B cell (primary cell): ENCODE data around the gene UCHL1.

ENCODE experiments used
- CTCF ChIP-seq: fragments of 200-600 bp; IDR thresholded peaks from one replicate; pipeline ENCODE4 v1.8.0; 2022; ENCODE audit warnings: antibody characterized with exemption, mild to moderate bottlenecking
- EZH2 ChIP-seq: IDR thresholded peaks from 2 replicates; pipeline ENCODE4 v1.6.1; 2012; ENCODE audit warnings: borderline replicate concordance, low read depth, mild to moderate bottlenecking, moderate library complexity, low read length; ENCODE audit not compliant: insufficient read depth, poor library complexity, severe bottlenecking

GRCh38 chr4:41256740-41257256 lies at the start of gene UCHL1:
- TF ChIP-seq EZH2: no peak
- no peak for TF ChIP-seq CTCF
